HEK293 (cell line): ENCODE measurements around the gene ITK.

ENCODE experiments used
- BCL11A ChIP-seq: fragments of 450-650 bp; formaldehyde crosslinking; IDR thresholded peaks from 2 replicates; pipeline ENCODE4 v1.5.1; 2016; ENCODE audit warnings: low read depth, missing biosample characterization, missing genetic modification characterization
- BCL11B ChIP-seq: fragments of 450-650 bp; formaldehyde crosslinking; IDR thresholded peaks from 2 replicates; pipeline ENCODE4 v1.5.1; 2016; ENCODE audit warnings: low read depth, missing biosample characterization, missing genetic modification characterization
- ELK4 ChIP-seq: IDR thresholded peaks from 2 replicates; pipeline ENCODE4 v1.6.1; 2011; ENCODE audit warnings: mild to moderate bottlenecking, low read depth, low read length, borderline replicate concordance
- SALL2 ChIP-seq: fragments of 450-650 bp; formaldehyde crosslinking; IDR thresholded peaks from 2 replicates; pipeline ENCODE4 v1.5.0; 2017; ENCODE audit warnings: missing biosample characterization, mild to moderate bottlenecking, missing genetic modification characterization, borderline replicate concordance
- ZBTB11 ChIP-seq: fragments of 450-650 bp; formaldehyde crosslinking; conservative IDR thresholded peaks from 2 replicates; pipeline ENCODE4 v1.5.1; 2016; ENCODE audit warnings: low read depth, missing biosample characterization, missing genetic modification characterization
- ZBTB49 ChIP-seq: fragments of 450-650 bp; formaldehyde crosslinking; IDR thresholded peaks from 2 replicates; pipeline ENCODE4 v1.5.1; 2016; ENCODE audit warnings: missing biosample characterization, missing genetic modification characterization, low read depth
- ZNF155 ChIP-seq: fragments of 450-650 bp; formaldehyde crosslinking; IDR thresholded peaks from 2 replicates; pipeline ENCODE4 v1.5.1; 2016; ENCODE audit warnings: missing biosample characterization, missing genetic modification characterization
- ZNF366 ChIP-seq: fragments of 450-650 bp; formaldehyde crosslinking; conservative IDR thresholded peaks from 2 replicates; pipeline ENCODE4 v1.5.1; 2016; ENCODE audit warnings: missing biosample characterization, missing genetic modification characterization
- ZNF548 ChIP-seq: fragments of 450-650 bp; formaldehyde crosslinking; IDR thresholded peaks from 2 replicates; pipeline ENCODE4 v1.5.1; 2016; ENCODE audit warnings: missing biosample characterization, missing genetic modification characterization
- ZNF768 ChIP-seq: fragments of 450-650 bp; formaldehyde crosslinking; IDR thresholded peaks from 2 replicates; pipeline ENCODE4 v1.5.1; 2018; ENCODE audit warnings: missing biosample characterization, mild to moderate bottlenecking, missing genetic modification characterization
- TF ChIP-seq, protein P1 (sequence below): fragments of 450-650 bp; formaldehyde crosslinking; IDR thresholded peaks from 2 replicates; pipeline ENCODE4 v1.5.1; 2016; ENCODE audit warnings: missing biosample characterization, missing genetic modification characterization
- TF ChIP-seq, protein P2 (sequence below): fragments of 450-650 bp; formaldehyde crosslinking; IDR thresholded peaks from 2 replicates; pipeline ENCODE4 v1.5.1; 2017; ENCODE audit warnings: missing biosample characterization, missing genetic modification characterization

DNA sequence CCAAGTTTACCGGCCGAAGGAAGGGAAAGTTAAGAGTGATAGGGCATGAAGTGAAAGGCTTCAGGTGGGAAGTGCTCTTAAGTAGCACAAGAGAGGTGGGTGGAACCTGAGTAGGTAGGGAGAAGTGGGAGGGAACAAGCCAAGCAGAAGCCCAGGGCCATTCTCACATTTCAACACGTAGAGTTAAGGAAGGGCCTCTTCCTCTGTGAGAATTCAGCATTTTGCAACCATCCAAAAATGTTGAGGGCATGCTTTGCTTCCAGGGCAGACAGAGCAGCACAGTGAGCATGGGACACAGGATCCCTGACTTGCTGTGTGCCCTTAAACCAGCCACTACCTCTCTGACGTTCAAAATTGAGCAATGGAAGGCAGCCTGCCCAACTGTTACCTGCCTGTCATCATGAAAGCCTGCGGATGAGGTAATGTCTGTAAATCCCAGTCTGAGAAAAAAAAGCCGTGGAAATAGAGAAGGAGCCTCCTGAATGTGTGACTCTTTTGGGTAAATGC, 88.6 kb downstream of the ITK start:
- TF ChIP-seq ZNF155 (tag by site-specific recombination), result no peak
- no peak for TF ChIP-seq ZBTB49 (tag by site-specific recombination)
- TF ChIP-seq SALL2, result no peak
- TF ChIP-seq ZBTB11 (tag by site-specific recombination), result no peak
- TF ChIP-seq, protein P1, sequence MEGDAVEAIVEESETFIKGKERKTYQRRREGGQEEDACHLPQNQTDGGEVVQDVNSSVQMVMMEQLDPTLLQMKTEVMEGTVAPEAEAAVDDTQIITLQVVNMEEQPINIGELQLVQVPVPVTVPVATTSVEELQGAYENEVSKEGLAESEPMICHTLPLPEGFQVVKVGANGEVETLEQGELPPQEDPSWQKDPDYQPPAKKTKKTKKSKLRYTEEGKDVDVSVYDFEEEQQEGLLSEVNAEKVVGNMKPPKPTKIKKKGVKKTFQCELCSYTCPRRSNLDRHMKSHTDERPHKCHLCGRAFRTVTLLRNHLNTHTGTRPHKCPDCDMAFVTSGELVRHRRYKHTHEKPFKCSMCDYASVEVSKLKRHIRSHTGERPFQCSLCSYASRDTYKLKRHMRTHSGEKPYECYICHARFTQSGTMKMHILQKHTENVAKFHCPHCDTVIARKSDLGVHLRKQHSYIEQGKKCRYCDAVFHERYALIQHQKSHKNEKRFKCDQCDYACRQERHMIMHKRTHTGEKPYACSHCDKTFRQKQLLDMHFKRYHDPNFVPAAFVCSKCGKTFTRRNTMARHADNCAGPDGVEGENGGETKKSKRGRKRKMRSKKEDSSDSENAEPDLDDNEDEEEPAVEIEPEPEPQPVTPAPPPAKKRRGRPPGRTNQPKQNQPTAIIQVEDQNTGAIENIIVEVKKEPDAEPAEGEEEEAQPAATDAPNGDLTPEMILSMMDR, result no peak
- TF ChIP-seq BCL11A (tag by site-specific recombination), result no peak
- no peak for TF ChIP-seq ZNF366
- TF ChIP-seq, protein P2, sequence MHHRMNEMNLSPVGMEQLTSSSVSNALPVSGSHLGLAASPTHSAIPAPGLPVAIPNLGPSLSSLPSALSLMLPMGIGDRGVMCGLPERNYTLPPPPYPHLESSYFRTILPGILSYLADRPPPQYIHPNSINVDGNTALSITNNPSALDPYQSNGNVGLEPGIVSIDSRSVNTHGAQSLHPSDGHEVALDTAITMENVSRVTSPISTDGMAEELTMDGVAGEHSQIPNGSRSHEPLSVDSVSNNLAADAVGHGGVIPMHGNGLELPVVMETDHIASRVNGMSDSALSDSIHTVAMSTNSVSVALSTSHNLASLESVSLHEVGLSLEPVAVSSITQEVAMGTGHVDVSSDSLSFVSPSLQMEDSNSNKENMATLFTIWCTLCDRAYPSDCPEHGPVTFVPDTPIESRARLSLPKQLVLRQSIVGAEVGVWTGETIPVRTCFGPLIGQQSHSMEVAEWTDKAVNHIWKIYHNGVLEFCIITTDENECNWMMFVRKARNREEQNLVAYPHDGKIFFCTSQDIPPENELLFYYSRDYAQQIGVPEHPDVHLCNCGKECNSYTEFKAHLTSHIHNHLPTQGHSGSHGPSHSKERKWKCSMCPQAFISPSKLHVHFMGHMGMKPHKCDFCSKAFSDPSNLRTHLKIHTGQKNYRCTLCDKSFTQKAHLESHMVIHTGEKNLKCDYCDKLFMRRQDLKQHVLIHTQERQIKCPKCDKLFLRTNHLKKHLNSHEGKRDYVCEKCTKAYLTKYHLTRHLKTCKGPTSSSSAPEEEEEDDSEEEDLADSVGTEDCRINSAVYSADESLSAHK (tag by site-specific recombination), result no peak
- TF ChIP-seq ELK4, result no peak
- no peak for TF ChIP-seq BCL11B (tag by site-specific recombination)
- TF ChIP-seq ZNF548 (tag by site-specific recombination), result no peak
- no peak for TF ChIP-seq ZNF768 (tag by site-specific recombination)
